GM18868 (cell line): ENCODE results near the gene CRNKL1.

Source experiments
- ATAC-seq: cut with Tn5 transposase; IDR thresholded peaks from one replicate; pipeline ENCODE4 v1.9.1; 2021; ENCODE audit warnings: mild to moderate bottlenecking, moderate library complexity; ENCODE audit not compliant: unreplicated experiment

CRNKL1 gene

GRCh38 chr20:20063941-20064702 lies 11.9 kb upstream of the CRNKL1 start:
- ATAC-seq: no peak

- no peak for ATAC-seq
Observed at GRCh38 chr20:20060234-20060998, 8.2 kb upstream of the CRNKL1 start.

- ATAC-seq: peak; percentile 20
Observed at GRCh38 chr20:20051767-20052073, 546 bp downstream of the CRNKL1 start.

GRCh38 chr20:20039752-20040387 lies 12.4 kb downstream of the CRNKL1 start:
- ATAC-seq: no peak

GRCh38 chr20:20038586-20038985 lies 13.7 kb downstream of the CRNKL1 start:
- no peak for ATAC-seq

GRCh38 chr20:20037960-20038359 lies 14.3 kb downstream of the CRNKL1 start:
- no peak for ATAC-seq

- ATAC-seq: no peak
Observed at GRCh38 chr20:20036756-20037155, 15.5 kb downstream of the CRNKL1 start.

- no peak for ATAC-seq
Observed at GRCh38 chr20:20034486-20034885, 17.8 kb downstream of the CRNKL1 start.

- ATAC-seq: no peak
Observed at GRCh38 chr20:20031790-20032189, 20.5 kb downstream of the CRNKL1 start.

GRCh38 chr20:20027284-20027683 lies 25.0 kb downstream of the CRNKL1 start:
- no peak for ATAC-seq

GRCh38 chr20:20024942-20025341 lies 27.3 kb downstream of the CRNKL1 start:
- ATAC-seq: no peak

- no peak for ATAC-seq
Observed at GRCh38 chr20:20023395-20023794, 28.9 kb downstream of the CRNKL1 start.

GRCh38 chr20:20022498-20022897 lies 29.8 kb downstream of the CRNKL1 start:
- peak; percentile 83 for ATAC-seq

- no peak for ATAC-seq
Observed at GRCh38 chr20:20021835-20022234, 30.4 kb downstream of the CRNKL1 start.

GRCh38 chr20:20020908-20021307 lies 31.4 kb downstream of the CRNKL1 start:
- ATAC-seq: no peak

GRCh38 chr20:20019123-20019522 lies 33.1 kb downstream of the CRNKL1 start:
- no peak for ATAC-seq

- no peak for ATAC-seq
Observed at GRCh38 chr20:20018366-20018765, 33.9 kb downstream of the CRNKL1 start.

GRCh38 chr20:20017844-20018185 lies 34.5 kb downstream of the CRNKL1 start:
- no peak for ATAC-seq

- peak; percentile 98 for ATAC-seq
Observed at GRCh38 chr20:20017001-20017843, 35.0 kb downstream of the CRNKL1 start, which contains the start of gene NAA20. Gene NAA20, plus strand, starts transcription at chr20:20017362. Its CDS starts 35 bp downstream, at chr20:20017397.

GRCh38 chr20:20014659-20015058 lies 37.6 kb downstream of the CRNKL1 start:
- ATAC-seq: no peak

GRCh38 chr20:20012541-20012940 lies 39.7 kb downstream of the CRNKL1 start:
- ATAC-seq: no peak
